A549 (cell line): ENCODE results near the gene KRTAP10-7.

Experiments used
- ATOH8 ChIP-seq: fragments of 250-450 bp; sonication (Bioruptor Pico); IDR thresholded peaks from 2 replicates; pipeline ENCODE4 v1.5.0; 2020; ENCODE audit warnings: low read depth, mild to moderate bottlenecking, moderate library complexity
- CHD2 ChIP-seq: fragments of 150-350 bp; IDR thresholded peaks from 2 replicates; pipeline ENCODE4 v1.6.1; 2014; ENCODE audit warnings: low read length; ENCODE audit not compliant: partially characterized antibody
- CTCF ChIP-seq: fragments of >200 bp; sonication (Bioruptor Twin); formaldehyde crosslinking; IDR thresholded peaks from 3 replicates; pipeline ENCODE4 v1.5.1; 2016
- EP300 ChIP-seq, 2 experiments: fragments of >200 bp; sonication (Bioruptor Twin); formaldehyde crosslinking; IDR thresholded peaks; 2 replicates in 1 of 2; 3 replicates in 1 of 2; pipeline ENCODE4 v1.6.1; 2016 to 2017
- KDM5A ChIP-seq: fragments of 200-600 bp; sonication (generic); IDR thresholded peaks from 2 replicates; pipeline ENCODE4 v1.6.1; 2016; ENCODE audit warnings: antibody characterized with exemption, mild to moderate bottlenecking
- MAFK ChIP-seq: fragments of 450-650 bp; IDR thresholded peaks from 2 replicates; pipeline ENCODE4 v1.6.1; 2014; ENCODE audit not compliant: partially characterized antibody
- MAX ChIP-seq: IDR thresholded peaks from 2 replicates; pipeline ENCODE4 v1.6.1; 2012
- POLR2A ChIP-seq: IDR thresholded peaks from 2 replicates; pipeline ENCODE4 v1.6.1; 2012; ENCODE audit warnings: mild to moderate bottlenecking, low read length
- REST ChIP-seq: fragments of 200-600 bp; sonication (generic); IDR thresholded peaks from 2 replicates; pipeline ENCODE4 v1.6.1; 2016; ENCODE audit warnings: antibody characterized with exemption, mild to moderate bottlenecking, moderate library complexity

GRCh38 chr21:44617071-44617501, 16.7 kb downstream of the KRTAP10-7 start:
- TF ChIP-seq POLR2A (no peak), CTCF (no peak), CHD2 (no peak), MAX (no peak), ATOH8 (CRISPR knock-in tag) (no peak), EP300 (IDR thresholded peaks at IDR 0.05) (no peak), REST (no peak), MAFK (no peak), KDM5A (no peak)
